ENCODE data around the gene IFITM1. TPM values are rescaled to one million over a fixed set of nuclear protein-coding genes. Genes with fewer than 3 reads are reported as not detected.
"Not testable (repeated sequence)": the region's sequence is repeated elsewhere in the genome, so short reads cannot be mapped to it uniquely, and the experiment has no call there.

Gene IFITM1
- total RNA-seq, 1 donor from 2014 or later = 55.4 TPM

- not testable (repeated sequence) for DNase-seq (ENCODE audit: low spot score)
Observed at GRCh38 chr11:308740-309665, 4.8 kb upstream of the IFITM1 start.

- DNase-seq (ENCODE audit: low spot score) = not testable (repeated sequence)
Observed at GRCh38 chr11:309979-310572, 3.8 kb upstream of the IFITM1 start.

- DNase-seq (ENCODE audit: low spot score) = not testable (repeated sequence)
Observed at GRCh38 chr11:311013-311748, 2.7 kb upstream of the IFITM1 start.

DNA sequence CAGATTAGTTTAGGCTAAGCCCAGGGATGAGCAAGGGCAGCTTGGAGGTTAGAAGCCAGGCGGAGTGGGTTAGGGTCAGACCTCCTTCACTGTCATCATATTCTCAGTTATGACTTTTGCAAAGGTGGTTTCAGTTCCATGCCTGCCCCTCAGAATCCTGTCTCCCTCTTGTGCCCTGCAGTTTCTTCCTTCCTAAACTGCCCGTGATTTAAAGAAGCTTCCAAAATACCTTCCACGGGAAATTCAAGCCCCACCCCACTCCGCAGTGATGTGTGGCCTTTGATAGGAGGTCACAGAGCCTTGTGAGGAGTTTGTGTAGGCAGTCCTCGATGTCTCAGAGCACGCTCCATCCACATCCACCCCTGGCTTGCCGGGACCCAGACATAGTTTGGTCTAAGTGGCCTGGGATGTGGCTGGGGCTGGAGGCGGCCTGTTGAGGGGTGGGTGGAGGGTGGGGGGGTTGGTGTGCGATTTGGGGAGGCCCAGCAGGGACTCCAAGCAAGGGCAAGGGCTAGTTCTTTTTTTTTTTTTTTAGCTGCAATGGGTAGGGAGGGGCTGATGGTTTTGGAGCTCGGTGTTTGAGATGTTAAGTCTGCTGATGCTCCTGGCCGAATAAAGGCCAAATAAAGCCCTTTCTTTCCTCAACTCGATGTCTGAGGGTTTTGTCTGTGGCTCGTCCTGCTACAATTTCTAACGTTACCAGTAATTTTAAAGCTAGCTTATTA, 1.6 kb upstream of the IFITM1 start:
- no peak for DNase-seq (ENCODE audit: low spot score)

- no peak for DNase-seq (ENCODE audit: low spot score)
Observed at GRCh38 chr11:313304-313786, 495 bp upstream of the IFITM1 start.

- DNase-seq (ENCODE audit: low spot score) = not testable (repeated sequence)
Observed at GRCh38 chr11:314554-314875, 675 bp downstream of the IFITM1 start.

- DNase-seq (ENCODE audit: low spot score) = no peak
Observed at GRCh38 chr11:315051-315481, 1.2 kb downstream of the IFITM1 start.

- DNase-seq (ENCODE audit: low spot score) = no peak
Observed at GRCh38 chr11:315516-315994, 1.7 kb downstream of the IFITM1 start.

DNA sequence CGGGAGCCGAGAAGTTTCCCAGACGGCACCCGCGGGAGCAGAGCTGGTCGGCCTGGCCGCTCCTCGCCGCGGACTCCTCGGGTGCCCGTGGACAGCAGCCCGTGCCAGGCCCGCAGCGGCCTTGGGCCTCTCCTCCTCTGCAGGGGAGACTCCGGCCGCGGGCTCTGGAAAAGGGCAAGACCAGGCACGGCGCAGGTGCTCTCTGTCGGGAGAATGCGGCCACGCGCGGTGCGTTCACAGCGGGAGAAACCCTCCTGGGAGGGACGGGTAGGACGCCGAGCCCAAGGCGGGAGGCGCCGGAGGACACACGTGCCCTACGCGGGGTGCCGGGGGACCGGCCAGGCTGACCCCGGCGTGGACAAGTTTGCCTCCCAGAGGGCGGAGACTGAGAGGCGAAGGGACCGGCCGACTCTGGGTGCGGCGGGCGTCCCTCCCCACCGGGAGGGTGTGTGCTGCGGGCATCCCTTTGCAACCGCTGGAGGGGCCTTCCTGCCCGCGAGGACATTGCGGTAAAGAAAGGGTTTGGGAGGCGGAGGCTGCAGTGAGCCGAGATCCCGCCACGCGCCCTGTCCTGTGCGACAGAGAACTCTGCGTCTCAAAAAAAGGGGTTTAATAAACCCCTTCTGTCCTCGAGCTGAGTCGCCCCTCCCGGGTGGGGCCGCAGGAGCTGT, 2.3 kb downstream of the IFITM1 start:
- no peak for DNase-seq (ENCODE audit: low spot score)

DNA sequence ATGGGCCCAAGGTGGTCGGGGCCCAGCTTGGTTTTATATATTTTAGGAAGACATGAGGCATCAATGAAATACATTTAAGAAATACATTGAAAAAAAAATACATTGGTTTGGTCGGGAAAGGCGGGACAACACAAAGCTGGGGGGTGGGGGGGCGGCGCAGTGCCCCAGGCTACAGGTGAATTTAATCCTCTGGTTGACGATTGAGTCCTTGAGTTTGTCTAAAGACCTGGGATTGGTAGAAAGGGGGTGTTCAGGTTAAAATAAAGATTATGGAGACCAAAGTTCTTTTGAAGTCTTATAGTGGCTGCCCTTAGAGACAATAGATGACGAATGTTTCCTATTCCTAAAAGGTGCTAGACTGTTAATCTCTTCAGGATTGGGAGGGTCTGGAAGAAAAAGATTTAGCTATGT, 3.1 kb downstream of the IFITM1 start:
- DNase-seq (ENCODE audit: low spot score) = no peak

DNA sequence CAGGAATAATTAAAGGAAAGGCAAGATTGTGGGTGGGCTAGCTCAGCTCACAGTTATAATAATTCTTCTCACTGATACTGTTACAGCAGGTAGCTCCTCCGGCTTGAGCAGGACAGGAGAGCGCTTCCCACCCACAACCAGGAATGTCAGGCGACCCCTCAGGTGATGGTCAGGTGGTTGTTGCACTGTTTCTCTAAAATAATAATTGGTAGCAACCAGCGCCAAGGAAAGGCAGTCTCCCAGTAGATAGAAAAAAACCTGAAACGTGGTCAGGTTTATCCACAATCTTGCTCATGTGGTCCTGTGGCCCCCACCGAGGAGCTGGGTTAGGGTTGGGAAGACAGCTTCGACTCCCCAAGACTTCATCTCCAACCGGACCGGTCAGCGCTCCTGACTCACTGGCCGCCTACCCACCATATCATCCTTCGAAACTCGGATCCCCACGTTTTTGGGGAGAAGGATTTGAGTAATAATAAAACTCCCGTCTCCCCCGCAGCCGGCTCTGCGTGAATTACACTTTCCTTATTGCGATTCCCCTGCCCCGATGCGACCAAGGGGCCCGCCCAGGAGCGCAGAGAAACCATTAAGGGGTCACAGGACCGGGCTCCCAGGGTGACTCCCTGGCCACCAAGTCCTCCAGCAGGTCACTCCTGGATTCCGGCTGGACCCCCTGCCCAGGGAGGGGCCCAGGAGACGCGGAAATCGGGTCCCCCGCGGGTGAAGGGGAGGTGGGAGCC, 4.0 kb downstream of the IFITM1 start:
- DNase-seq (ENCODE audit: low spot score) = not testable (repeated sequence)

GRCh38 chr11:318405-319120, 4.7 kb downstream of the IFITM1 start:
- not testable (repeated sequence) for DNase-seq (ENCODE audit: low spot score)

DNA sequence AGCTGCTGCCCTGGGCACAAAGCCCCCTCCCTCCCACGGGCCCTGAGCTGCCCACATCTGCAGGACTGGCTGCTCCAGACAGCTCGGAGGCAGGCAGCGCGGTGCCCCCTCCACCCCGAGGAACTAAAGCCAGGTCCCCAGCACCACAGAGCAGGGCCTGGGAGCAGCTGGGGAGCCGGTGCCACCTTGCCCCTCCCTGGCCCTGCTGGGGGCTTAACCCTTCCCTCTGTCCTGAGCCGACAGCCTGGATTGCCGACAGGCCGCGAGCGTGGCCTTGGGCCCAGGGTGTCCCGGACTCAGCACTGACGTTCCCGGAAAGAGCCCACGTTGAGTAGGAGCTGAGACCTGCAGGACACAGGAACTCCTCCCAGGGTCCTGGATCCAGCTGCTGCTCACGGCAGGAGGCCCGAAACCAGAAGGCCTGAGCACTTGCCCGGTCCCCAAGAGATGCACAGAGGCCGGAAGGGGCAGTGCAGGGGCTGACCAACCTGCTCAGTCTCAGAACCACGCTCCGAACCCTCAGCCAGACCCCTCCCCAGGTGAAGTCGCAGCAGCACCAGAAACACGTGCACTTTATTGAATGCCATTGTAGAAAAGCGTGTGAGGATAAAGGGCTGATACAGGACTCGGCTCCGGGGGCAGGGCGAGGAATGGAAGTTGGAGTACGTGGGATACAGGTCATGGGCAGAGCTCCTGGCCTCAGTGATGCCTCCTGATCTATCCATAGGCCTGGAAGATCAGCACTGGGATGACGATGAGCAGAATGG, 5.5 kb downstream of the IFITM1 start:
- DNase-seq (ENCODE audit: low spot score) = not testable (repeated sequence)

GRCh38 chr11:319888-320273, 6.0 kb downstream of the IFITM1 start:
- not testable (repeated sequence) for DNase-seq (ENCODE audit: low spot score)

GRCh38 chr11:324156-324555, 10.3 kb downstream of the IFITM1 start:
- DNase-seq (ENCODE audit: low spot score) = no peak

- not testable (repeated sequence) for DNase-seq (ENCODE audit: low spot score)
Observed at GRCh38 chr11:324593-325517, 11.0 kb downstream of the IFITM1 start.

DNA sequence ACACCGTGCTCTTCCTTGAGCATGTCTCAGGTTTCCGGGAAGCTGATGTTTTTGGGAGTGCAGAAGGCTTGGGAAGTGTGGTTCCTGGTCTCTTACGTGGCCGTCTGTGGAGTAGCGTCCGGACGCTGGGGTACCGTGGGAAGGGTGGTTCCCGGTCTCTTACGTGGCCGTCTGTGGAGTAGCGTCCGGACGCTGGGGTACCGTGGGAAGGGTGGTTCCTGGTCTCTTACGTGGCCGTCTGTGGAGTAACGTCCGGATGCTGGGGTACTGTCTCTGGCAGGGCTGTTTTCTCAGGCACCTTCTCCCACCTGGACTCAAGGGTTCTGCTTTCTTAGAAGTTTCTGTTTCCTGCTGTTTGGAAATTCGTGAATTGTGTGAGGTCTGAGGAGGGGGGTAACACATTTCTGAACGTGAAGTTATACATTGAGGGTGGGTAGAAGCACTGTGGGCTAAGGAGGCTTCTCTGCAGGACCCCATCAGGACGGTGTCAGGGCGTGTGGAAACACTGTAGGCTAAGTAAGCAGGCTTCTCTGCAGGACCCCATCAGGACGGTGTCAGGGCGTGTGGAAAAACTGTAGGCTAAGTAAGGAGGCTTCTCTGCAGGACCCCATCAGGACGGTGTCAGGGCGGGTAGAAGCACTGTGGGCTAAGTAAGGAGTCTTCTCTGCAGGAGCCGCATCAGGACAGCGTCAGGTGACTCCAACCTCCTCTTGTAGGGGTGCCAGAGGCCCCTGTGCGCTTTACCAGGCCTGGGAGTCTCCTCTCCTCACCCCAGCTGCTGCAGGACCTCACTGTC, 12.2 kb downstream of the IFITM1 start:
- DNase-seq (ENCODE audit: low spot score) = no peak
